ENCODE results near the gene SLC25A3.

SLC25A3 gene

DNA sequence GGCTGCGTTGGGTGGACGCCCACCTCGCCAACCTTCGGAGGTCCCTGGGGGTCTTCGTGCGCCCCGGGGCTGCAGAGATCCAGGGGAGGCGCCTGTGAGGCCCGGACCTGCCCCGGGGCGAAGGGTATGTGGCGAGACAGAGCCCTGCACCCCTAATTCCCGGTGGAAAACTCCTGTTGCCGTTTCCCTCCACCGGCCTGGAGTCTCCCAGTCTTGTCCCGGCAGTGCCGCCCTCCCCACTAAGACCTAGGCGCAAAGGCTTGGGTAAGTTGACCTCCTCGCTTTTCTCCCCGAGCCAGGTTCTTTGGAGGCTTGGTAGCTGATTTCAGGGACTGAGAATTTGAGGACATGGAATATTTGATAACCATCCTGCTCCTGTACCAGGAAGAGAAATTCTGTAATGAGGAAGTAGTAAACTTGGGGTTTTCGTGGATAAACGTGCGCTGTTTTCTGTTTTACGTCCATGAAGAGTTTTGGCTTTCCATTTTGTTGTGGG, 52.1 kb downstream of the SLC25A3 start (continued):
- TF ChIP-seq, protein P1, sequence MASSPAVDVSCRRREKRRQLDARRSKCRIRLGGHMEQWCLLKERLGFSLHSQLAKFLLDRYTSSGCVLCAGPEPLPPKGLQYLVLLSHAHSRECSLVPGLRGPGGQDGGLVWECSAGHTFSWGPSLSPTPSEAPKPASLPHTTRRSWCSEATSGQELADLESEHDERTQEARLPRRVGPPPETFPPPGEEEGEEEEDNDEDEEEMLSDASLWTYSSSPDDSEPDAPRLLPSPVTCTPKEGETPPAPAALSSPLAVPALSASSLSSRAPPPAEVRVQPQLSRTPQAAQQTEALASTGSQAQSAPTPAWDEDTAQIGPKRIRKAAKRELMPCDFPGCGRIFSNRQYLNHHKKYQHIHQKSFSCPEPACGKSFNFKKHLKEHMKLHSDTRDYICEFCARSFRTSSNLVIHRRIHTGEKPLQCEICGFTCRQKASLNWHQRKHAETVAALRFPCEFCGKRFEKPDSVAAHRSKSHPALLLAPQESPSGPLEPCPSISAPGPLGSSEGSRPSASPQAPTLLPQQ (tag by site-specific recombination; IDR thresholded peaks at IDR 0.05) = 0 out of 2 replicates have a peak, but pooled peaks have one; percentile 13
- TF ChIP-seq ZNF521 (tag by site-specific recombination; IDR thresholded peaks at IDR 0.05) (no peak), ZSCAN16 (tag by site-specific recombination; IDR thresholded peaks at IDR 0.05) (no peak), ZNF155 (tag by site-specific recombination; IDR thresholded peaks at IDR 0.05) (no peak), ZNF341 (tag by site-specific recombination; IDR thresholded peaks at IDR 0.05; ENCODE audit: low read depth) (0 out of 2 replicates have a peak, but pooled peaks have one; percentile 8), ZNF2 (tag by site-specific recombination; IDR thresholded peaks at IDR 0.05) (no peak), SCRT2 (tag by site-specific recombination; IDR thresholded peaks at IDR 0.05) (peak; percentile 52), ZNF585B (tag by site-specific recombination; IDR thresholded peaks at IDR 0.05) (no peak), ZNF501 (tag by site-specific recombination; IDR thresholded peaks at IDR 0.05) (0 out of 2 replicates have a peak, but pooled peaks have one; percentile 1), IKZF3 (tag by site-specific recombination; IDR thresholded peaks at IDR 0.05) (peak; percentile 83; the same call in 1 of the 2 replicates), ZNF24 (tag by site-specific recombination; IDR thresholded peaks at IDR 0.05) (0 out of 2 replicates have a peak, but pooled peaks have one; percentile 6), ZNF791 (tag by site-specific recombination; IDR thresholded peaks at IDR 0.05) (no peak), ZNF335 (tag by site-specific recombination; conservative IDR thresholded peaks at IDR 0.05) (peak; percentile 69)

DNA sequence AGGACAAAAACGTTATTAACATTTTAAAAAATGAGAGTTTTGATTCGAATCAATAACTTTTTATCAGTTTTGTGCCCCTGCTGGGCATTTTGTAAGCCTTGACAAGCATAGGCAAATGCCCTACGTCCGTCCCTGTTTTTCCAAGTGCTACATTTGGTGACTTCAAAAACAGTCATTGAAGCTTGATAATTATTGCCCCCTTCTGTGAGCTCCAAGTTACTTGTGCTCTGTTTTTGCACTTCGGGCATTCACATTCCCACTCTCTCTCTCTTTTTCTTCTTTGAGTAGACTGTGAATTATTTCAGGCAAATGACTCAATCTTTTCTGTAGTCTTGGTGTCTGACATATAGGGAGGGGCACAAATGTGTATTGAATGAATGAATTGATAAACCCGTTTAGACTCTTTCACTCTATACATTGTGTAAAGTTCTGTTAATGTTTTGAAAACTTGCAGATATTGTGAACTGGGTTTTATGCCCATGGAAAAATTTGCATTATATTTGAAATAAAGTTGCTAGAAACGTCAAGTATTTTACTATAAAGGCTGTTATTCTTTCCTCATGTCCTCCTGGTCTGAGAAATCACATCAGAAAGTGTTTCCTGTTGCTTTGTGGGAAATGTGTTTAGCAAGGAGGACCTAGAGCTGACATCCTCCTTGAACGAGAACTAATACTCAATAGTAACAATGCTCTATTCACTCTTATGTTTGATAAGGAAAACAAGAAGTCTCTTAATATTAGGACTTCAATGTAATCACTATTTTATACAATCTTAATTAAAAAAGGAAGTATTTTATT, 53.0 kb downstream of the SLC25A3 start:
- Histone ChIP-seq H3K9me3 (ENCODE audit: control insufficient read depth, insufficient read depth, low read depth, low read length) (no peaks in the 10 kb centered on the region), H3K4me3 (ENCODE audit: low read depth, low read length) (peak overlapping the region; percentile 96), H3K27ac (ENCODE audit: extremely low read depth, low read depth, low read length) (no peak overlapping the region), H3K36me3 (ENCODE audit: control insufficient read depth in 2 of 2, insufficient read depth in 1 of 2, low read length in 2 of 2) (peaks cover 27 to 34% of the 10 kb centered on the region in 2 experiments), H3K4me1 (ENCODE audit: control insufficient read depth, insufficient read depth, low read length) (no peaks in the 10 kb centered on the region)
- ChIA-PET CTCF (interaction anchor here (0.6 to 1.1 kb wide), 5 partner anchors 8 to 397 kb away, joined by 3 to 5 read pairs (median 3); no protein-coding TSS in a partner anchor), POLR2A (interaction anchor here (2.0 kb wide), 1 partner anchor 52 kb away, joined by 16 read pairs; the partner anchor contains the start of gene SLC25A3)
- TF ChIP-seq, protein P2, sequence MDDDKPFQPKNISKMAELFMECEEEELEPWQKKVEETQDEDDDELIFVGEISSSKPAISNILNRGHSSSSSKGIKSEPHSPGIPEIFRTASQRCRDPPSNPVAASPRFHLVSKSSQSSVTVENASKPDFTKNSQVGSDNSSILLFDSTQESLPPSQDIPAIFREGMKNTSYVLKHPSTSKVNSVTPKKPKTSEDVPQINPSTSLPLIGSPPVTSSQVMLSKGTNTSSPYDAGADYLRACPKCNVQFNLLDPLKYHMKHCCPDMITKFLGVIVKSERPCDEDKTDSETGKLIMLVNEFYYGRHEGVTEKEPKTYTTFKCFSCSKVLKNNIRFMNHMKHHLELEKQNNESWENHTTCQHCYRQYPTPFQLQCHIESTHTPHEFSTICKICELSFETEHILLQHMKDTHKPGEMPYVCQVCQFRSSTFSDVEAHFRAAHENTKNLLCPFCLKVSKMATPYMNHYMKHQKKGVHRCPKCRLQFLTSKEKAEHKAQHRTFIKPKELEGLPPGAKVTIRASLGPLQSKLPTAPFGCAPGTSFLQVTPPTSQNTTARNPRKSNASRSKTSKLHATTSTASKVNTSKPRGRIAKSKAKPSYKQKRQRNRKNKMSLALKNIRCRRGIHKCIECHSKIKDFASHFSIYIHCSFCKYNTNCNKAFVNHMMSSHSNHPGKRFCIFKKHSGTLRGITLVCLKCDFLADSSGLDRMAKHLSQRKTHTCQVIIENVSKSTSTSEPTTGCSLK (tag by site-specific recombination; IDR thresholded peaks at IDR 0.05) = no peak
- TF ChIP-seq ZNF544 (tag by site-specific recombination; IDR thresholded peaks at IDR 0.05) (no peak), MZF1 (tag by site-specific recombination; IDR thresholded peaks at IDR 0.05; ENCODE audit: borderline replicate concordance) (no peak), ZNF701 (tag by site-specific recombination; IDR thresholded peaks at IDR 0.05) (no peak), ZBTB8A (tag by site-specific recombination; IDR thresholded peaks at IDR 0.05) (0 out of 2 replicates have a peak, but pooled peaks have one; percentile 11), ZSCAN23 (tag by site-specific recombination; IDR thresholded peaks at IDR 0.05) (no peak), ZNF366 (tag by site-specific recombination; conservative IDR thresholded peaks at IDR 0.05) (0 out of 2 replicates have a peak, but pooled peaks have one; percentile 35), ZNF426 (tag by site-specific recombination; IDR thresholded peaks at IDR 0.05) (no peak), ZNF660 (tag by site-specific recombination; IDR thresholded peaks at IDR 0.05) (peak; percentile 17; the same call in 1 of the 2 replicates), SP7 (tag by site-specific recombination; IDR thresholded peaks at IDR 0.05) (peak; percentile 34; the same call in 1 of the 2 replicates), ZNF596 (tag by site-specific recombination; IDR thresholded peaks at IDR 0.05) (0 out of 2 replicates have a peak, but pooled peaks have one; percentile 14), ZNF2 (tag by site-specific recombination; IDR thresholded peaks at IDR 0.05) (0 out of 2 replicates have a peak, but pooled peaks have one; percentile 7), ZNF140 (tag by site-specific recombination; IDR thresholded peaks at IDR 0.05) (no peak), ZBTB21 (tag by site-specific recombination; IDR thresholded peaks at IDR 0.05) (no peak), ZNF433 (tag by site-specific recombination; IDR thresholded peaks at IDR 0.05; ENCODE audit: low read depth) (no peak), IKZF3 (tag by site-specific recombination; IDR thresholded peaks at IDR 0.05) (peak; percentile 58; the same call in 1 of the 2 replicates)
- TF ChIP-seq, protein P3, sequence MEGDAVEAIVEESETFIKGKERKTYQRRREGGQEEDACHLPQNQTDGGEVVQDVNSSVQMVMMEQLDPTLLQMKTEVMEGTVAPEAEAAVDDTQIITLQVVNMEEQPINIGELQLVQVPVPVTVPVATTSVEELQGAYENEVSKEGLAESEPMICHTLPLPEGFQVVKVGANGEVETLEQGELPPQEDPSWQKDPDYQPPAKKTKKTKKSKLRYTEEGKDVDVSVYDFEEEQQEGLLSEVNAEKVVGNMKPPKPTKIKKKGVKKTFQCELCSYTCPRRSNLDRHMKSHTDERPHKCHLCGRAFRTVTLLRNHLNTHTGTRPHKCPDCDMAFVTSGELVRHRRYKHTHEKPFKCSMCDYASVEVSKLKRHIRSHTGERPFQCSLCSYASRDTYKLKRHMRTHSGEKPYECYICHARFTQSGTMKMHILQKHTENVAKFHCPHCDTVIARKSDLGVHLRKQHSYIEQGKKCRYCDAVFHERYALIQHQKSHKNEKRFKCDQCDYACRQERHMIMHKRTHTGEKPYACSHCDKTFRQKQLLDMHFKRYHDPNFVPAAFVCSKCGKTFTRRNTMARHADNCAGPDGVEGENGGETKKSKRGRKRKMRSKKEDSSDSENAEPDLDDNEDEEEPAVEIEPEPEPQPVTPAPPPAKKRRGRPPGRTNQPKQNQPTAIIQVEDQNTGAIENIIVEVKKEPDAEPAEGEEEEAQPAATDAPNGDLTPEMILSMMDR (tag by site-specific recombination; IDR thresholded peaks at IDR 0.05) = 0 out of 2 replicates have a peak, but pooled peaks have one; percentile 40
- TF ChIP-seq, protein P4, sequence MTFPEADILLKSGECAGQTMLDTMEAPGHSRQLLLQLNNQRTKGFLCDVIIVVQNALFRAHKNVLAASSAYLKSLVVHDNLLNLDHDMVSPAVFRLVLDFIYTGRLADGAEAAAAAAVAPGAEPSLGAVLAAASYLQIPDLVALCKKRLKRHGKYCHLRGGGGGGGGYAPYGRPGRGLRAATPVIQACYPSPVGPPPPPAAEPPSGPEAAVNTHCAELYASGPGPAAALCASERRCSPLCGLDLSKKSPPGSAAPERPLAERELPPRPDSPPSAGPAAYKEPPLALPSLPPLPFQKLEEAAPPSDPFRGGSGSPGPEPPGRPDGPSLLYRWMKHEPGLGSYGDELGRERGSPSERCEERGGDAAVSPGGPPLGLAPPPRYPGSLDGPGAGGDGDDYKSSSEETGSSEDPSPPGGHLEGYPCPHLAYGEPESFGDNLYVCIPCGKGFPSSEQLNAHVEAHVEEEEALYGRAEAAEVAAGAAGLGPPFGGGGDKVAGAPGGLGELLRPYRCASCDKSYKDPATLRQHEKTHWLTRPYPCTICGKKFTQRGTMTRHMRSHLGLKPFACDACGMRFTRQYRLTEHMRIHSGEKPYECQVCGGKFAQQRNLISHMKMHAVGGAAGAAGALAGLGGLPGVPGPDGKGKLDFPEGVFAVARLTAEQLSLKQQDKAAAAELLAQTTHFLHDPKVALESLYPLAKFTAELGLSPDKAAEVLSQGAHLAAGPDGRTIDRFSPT (tag by site-specific recombination; IDR thresholded peaks at IDR 0.05) = no peak

All from HEK293 (cell line).